Measurements from ENCODE around the gene CPNE7.

DNA sequence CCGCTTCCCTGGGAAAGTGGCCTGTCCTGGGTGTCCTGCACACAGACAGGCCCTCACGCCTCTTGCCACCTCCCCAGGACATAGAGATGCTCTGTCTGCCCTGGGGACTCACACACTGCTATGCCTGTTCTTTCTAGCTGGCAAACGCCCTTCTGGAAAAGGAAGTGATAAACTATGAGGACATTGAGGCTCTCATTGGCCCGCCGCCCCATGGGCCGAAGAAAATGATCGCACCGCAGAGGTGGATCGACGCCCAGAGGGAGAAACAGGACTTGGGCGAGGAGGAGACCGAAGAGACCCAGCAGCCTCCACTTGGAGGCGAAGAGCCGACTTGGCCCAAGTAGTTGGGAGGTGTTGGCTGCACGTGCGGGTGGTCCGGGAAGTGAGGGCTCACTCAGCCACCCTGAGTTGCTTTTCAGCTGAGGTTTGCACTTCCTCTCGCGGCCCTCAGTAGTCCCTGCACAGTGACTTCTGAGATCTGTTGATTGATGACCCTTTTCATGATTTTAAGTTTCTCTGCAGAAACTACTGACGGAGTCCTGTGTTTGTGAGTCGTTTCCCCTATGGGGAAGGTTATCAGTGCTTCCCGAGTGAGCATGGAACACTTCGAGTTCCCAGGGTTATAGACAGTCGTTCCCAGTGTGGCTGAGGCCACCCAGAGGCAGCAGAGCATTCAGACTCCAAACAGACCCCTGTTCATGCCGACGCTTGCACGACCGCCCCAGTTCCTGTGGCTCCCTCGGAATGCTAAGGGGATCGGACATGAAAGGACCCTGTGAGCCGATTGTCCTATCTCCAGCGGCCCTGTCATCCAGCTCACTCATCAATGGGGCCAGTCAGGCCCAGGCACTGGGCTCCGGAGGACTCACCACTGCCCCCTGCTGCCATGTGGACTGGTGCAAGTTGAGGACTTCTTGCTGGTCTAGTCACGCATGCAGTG is 18.5 kb upstream of the CPNE7 start:
- TF ChIP-seq CEBPB (IDR thresholded peaks at IDR 0.05; ENCODE audit: low read depth, low read length) (no peak), POLR2A (IDR thresholded peaks at IDR 0.05; ENCODE audit: control extremely low read depth in 1 of 2, low read depth in 2 of 2, low read length in 2 of 2) (no peak), RFX5 (IDR thresholded peaks at IDR 0.05; ENCODE audit: borderline replicate concordance, low read depth, low read length) (no peak), TAF1 (IDR thresholded peaks at IDR 0.05; ENCODE audit: low read depth, low read length) (0 out of 2 replicates have a peak, but pooled peaks have one; percentile 11), KDM5A (IDR thresholded peaks at IDR 0.05; ENCODE audit: low read length) (no peak), BRCA1 (IDR thresholded peaks at IDR 0.05; ENCODE audit: low read depth, low read length) (no peak), SIN3A (conservative IDR thresholded peaks at IDR 0.05 in 1 of 2, IDR thresholded peaks at IDR 0.05 in 1 of 2; ENCODE audit: low read depth in 1 of 2, low read length in 2 of 2) (no peak; a peak in 1 of 4 replicates), SP2 (IDR thresholded peaks at IDR 0.05; ENCODE audit: low read length) (no peak), RNF2 (IDR thresholded peaks at IDR 0.05; ENCODE audit: borderline replicate concordance, low read depth, low read length, missing control alignments, poor library complexity, severe bottlenecking) (no peak), EZH2 (IDR thresholded peaks at IDR 0.05; ENCODE audit: low read depth, low read length, severe bottlenecking) (no peak), CHD1 (IDR thresholded peaks at IDR 0.05; ENCODE audit: low read depth, low read length) (no peak)
- TF ChIP-seq, protein P1, sequence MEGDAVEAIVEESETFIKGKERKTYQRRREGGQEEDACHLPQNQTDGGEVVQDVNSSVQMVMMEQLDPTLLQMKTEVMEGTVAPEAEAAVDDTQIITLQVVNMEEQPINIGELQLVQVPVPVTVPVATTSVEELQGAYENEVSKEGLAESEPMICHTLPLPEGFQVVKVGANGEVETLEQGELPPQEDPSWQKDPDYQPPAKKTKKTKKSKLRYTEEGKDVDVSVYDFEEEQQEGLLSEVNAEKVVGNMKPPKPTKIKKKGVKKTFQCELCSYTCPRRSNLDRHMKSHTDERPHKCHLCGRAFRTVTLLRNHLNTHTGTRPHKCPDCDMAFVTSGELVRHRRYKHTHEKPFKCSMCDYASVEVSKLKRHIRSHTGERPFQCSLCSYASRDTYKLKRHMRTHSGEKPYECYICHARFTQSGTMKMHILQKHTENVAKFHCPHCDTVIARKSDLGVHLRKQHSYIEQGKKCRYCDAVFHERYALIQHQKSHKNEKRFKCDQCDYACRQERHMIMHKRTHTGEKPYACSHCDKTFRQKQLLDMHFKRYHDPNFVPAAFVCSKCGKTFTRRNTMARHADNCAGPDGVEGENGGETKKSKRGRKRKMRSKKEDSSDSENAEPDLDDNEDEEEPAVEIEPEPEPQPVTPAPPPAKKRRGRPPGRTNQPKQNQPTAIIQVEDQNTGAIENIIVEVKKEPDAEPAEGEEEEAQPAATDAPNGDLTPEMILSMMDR (IDR thresholded peaks at IDR 0.05; ENCODE audit: control extremely low read depth in 1 of 3, insufficient read depth in 1 of 3, low read depth in 1 of 3, low read length in 3 of 3), result peak; percentile 81 to 96 (median 93)
- TF ChIP-seq, protein P2, sequence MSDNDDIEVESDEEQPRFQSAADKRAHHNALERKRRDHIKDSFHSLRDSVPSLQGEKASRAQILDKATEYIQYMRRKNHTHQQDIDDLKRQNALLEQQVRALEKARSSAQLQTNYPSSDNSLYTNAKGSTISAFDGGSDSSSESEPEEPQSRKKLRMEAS (IDR thresholded peaks at IDR 0.05), result peak; percentile 31; the same call in 1 of the 2 replicates

Data from H1 (cell line).